GM12873 (cell line): ENCODE measurements around the gene NCOA3.

Experiments used
- TF ChIP-seq, protein P1 (sequence below): IDR thresholded peaks from 2 replicates; pipeline ENCODE4 v1.5.1; 2012; ENCODE audit warnings: low read depth, mild to moderate bottlenecking, moderate library complexity, low read length, control low read depth; ENCODE audit not compliant: insufficient read depth; ENCODE audit errors: missing control alignments

Gene NCOA3

DNA sequence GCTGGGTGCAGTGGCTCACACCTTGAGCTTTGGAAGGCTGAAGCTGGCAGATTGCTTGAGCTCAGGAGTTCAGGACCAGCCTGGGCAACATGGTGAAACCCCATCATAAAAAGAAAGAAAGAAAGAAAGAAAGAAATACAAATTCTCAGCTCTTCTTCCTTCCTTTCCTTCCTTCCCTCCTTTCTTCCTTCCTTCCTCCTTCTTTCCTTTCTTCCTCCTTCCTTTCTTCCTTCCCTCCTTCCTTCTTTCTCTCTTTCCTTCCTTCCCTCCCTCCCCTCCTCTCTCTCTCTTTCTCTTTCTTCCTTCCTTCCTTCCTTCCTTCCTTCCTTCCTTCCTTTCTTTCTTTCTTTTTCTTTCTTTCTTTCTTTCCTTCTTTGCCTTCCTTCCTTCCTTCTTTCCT lies 21.0 kb upstream of the NCOA3 start:
- TF ChIP-seq, protein P1, sequence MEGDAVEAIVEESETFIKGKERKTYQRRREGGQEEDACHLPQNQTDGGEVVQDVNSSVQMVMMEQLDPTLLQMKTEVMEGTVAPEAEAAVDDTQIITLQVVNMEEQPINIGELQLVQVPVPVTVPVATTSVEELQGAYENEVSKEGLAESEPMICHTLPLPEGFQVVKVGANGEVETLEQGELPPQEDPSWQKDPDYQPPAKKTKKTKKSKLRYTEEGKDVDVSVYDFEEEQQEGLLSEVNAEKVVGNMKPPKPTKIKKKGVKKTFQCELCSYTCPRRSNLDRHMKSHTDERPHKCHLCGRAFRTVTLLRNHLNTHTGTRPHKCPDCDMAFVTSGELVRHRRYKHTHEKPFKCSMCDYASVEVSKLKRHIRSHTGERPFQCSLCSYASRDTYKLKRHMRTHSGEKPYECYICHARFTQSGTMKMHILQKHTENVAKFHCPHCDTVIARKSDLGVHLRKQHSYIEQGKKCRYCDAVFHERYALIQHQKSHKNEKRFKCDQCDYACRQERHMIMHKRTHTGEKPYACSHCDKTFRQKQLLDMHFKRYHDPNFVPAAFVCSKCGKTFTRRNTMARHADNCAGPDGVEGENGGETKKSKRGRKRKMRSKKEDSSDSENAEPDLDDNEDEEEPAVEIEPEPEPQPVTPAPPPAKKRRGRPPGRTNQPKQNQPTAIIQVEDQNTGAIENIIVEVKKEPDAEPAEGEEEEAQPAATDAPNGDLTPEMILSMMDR = no peak

- TF ChIP-seq, protein P1 = no peak
Observed at GRCh38 chr20:47481330-47482216, 20.1 kb upstream of the NCOA3 start.

DNA sequence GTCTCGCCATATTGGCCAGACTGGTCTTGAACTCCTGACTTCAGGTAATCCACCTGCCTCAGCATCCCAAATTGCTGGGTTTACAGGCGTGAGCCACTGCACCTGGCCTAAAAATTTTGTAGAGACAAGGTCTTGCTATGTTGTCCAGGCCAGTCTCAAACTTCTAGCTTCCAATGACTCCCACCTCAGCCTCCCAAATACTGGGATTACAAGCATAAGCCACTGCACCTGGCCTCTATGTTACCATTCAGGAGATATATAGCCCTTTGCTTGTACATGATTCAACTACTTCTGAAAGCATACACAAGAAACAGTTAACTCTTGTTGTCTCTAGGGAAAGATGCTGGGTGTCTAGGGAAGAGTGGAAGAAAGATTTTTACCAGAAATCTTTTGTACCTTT lies 19.0 kb upstream of the NCOA3 start:
- TF ChIP-seq, protein P1 = no peak

GRCh38 chr20:47484303-47484702 lies 17.4 kb upstream of the NCOA3 start:
- TF ChIP-seq, protein P1 = no peak

DNA sequence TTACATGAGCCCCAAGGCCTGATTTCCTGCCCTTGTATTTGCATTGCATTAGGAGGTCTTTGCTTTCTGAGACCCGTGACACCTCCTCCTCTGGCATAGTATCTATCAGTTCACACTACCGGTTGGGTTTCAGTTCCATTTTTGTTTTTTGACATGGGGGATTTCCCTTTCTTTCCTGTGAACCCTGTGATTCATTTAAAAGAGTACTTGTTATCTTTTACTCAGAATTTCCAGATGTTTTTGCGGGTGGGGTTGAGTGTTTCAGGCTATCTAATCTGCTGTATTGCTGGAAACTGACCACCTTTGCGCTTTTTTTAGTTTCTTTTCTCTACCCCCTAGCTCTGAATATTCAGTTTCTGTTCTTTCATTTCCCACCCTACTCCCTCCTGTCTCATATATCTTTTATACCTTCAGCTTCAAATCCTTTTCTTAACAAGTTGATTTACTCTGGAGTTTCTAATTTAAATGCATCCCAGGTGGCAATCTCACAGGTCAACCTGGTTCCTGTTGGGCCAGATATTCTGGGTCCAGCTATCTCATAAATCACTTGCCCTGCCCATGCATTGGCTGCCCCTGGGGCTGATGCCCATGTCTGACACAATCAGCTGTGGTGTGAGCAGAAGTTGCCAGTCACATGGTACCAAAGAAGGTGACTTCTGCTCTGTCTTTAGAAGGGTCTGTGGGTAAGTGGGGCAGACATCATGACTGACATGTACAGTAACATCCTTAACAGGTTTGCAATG lies 14.3 kb upstream of the NCOA3 start:
- TF ChIP-seq, protein P1 = no peak

DNA sequence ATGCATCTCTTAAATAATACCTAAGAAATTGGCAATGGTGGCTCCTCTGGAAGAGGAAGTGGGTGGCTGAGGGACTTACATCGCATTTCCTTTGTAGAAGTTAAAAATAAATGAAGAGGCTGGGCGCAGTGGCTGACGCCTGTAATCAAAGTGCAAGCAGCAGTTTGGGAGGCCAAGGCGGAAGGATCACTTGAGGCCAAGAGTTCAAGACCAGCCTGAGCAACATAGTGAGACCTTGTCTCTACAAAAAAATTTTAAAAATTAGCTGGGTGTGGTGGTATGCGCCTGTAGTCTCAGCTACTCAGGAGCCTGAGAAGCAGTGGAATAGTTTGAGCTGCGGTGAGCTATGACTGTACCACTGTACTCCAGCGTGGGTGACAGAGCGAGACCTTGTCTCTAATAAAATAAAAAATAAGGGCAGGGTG lies 12.2 kb upstream of the NCOA3 start:
- TF ChIP-seq, protein P1 = no peak

GRCh38 chr20:47490795-47491194 lies 10.9 kb upstream of the NCOA3 start:
- TF ChIP-seq, protein P1 = no peak
